Measurements from ENCODE around the gene ZNF554.

- TF ChIP-seq, protein P1, sequence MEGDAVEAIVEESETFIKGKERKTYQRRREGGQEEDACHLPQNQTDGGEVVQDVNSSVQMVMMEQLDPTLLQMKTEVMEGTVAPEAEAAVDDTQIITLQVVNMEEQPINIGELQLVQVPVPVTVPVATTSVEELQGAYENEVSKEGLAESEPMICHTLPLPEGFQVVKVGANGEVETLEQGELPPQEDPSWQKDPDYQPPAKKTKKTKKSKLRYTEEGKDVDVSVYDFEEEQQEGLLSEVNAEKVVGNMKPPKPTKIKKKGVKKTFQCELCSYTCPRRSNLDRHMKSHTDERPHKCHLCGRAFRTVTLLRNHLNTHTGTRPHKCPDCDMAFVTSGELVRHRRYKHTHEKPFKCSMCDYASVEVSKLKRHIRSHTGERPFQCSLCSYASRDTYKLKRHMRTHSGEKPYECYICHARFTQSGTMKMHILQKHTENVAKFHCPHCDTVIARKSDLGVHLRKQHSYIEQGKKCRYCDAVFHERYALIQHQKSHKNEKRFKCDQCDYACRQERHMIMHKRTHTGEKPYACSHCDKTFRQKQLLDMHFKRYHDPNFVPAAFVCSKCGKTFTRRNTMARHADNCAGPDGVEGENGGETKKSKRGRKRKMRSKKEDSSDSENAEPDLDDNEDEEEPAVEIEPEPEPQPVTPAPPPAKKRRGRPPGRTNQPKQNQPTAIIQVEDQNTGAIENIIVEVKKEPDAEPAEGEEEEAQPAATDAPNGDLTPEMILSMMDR (IDR thresholded peaks at IDR 0.05 in 8 of 11, conservative IDR thresholded peaks at IDR 0.05 in 3 of 11), result no peak
- TF ChIP-seq POLR2AphosphoS5 (IDR thresholded peaks at IDR 0.05), result no peak
- TF ChIP-seq POLR2A (IDR thresholded peaks at IDR 0.05), result no peak
These were observed 4.5 kb downstream of the ZNF554 start for GRCh38 chr19:2824129-2824528.
